Measurements from ENCODE around the gene WNT8B. TPM values are rescaled to one million over a fixed set of nuclear protein-coding genes. Genes with fewer than 3 reads are reported as not detected.
A peak's percentile ranks its signal among the peaks of the same experiment; 100 is the strongest.

WNT8B gene
- total RNA-seq, 1 experiment from 2014 or later: not detected

- Histone ChIP-seq H2AFZ (ENCODE audit: low read length) (no peak overlapping the region), H3K36me3 (ENCODE audit: insufficient read depth, low read length) (no peaks in the 10 kb centered on the region), H3K4me3 (ENCODE audit: low read length) (no peak overlapping the region), H3K9me2 (replicated peaks; ENCODE audit: insufficient read depth, low read length) (no peaks in the 10 kb centered on the region), H3K9me3 (ENCODE audit: low read length) (no peaks in the 10 kb centered on the region), H4K20me1 (ENCODE audit: insufficient read depth, low read depth, low read length) (no peaks in the 10 kb centered on the region), H3K27ac (ENCODE audit: low read length) (no peak overlapping the region), H3K4me2 (ENCODE audit: low read depth, low read length, poor library complexity, severe bottlenecking) (no peak overlapping the region), H3K4me1 (ENCODE audit: low read length) (peaks cover 17% of the 10 kb centered on the region), H3K9ac (ENCODE audit: low read length) (no peak overlapping the region), H3K27me3 (ENCODE audit: low read length) (no peaks in the 10 kb centered on the region), H3K79me2 (ENCODE audit: low read length) (no peaks in the 10 kb centered on the region)
- no peak for DNase-seq
Measured at GRCh38 chr10:100442548-100442947, 20.3 kb upstream of the WNT8B start.

DNA sequence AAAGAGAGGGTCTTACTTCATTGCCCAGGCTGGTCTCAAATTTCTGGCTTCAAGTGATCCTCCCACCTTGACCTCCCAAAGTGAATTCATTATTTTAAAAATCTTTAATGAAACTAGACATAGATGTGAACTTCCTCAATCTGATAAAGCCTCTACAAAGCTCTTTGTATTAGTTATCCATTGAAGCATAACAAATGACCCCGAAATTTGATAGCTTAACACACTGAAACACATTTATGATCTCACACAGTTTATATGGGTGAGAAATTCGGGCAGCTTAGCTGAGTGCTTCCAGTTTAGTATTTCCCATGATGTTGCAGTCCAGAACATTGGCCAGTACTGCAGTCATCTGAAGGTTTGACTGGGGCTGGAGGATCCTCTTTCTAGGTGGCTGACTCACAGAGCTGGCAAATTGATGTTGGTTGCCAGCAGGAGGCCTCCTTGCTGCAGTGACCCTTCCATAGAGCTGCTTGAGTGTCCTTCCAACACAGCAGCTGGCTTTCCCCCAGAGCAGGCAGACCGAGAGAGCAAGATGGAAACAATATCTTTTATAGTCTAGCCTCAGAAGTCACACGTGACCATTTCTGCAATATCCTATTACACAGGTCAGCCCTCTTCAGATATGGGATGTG lies 16.6 kb upstream of the WNT8B start:
- Histone ChIP-seq H4K20me1 (ENCODE audit: insufficient read depth, low read depth, low read length) (no peaks in the 10 kb centered on the region), H3K9ac (ENCODE audit: low read length) (no peak overlapping the region), H3K4me3 (ENCODE audit: low read length) (no peak overlapping the region), H3K4me2 (ENCODE audit: low read depth, low read length, poor library complexity, severe bottlenecking) (peak overlapping the region; percentile 3), H3K9me3 (ENCODE audit: low read length) (no peaks in the 10 kb centered on the region), H3K79me2 (ENCODE audit: low read length) (no peaks in the 10 kb centered on the region), H3K27ac (ENCODE audit: low read length) (peak overlapping the region; percentile 15), H2AFZ (ENCODE audit: low read length) (no peak overlapping the region), H3K27me3 (ENCODE audit: low read length) (no peaks in the 10 kb centered on the region), H3K36me3 (ENCODE audit: insufficient read depth, low read length) (no peaks in the 10 kb centered on the region), H3K4me1 (ENCODE audit: low read length) (peaks cover 10% of the 10 kb centered on the region), H3K9me2 (replicated peaks; ENCODE audit: insufficient read depth, low read length) (no peaks in the 10 kb centered on the region)
- DNase-seq: peak; percentile 78

DNA sequence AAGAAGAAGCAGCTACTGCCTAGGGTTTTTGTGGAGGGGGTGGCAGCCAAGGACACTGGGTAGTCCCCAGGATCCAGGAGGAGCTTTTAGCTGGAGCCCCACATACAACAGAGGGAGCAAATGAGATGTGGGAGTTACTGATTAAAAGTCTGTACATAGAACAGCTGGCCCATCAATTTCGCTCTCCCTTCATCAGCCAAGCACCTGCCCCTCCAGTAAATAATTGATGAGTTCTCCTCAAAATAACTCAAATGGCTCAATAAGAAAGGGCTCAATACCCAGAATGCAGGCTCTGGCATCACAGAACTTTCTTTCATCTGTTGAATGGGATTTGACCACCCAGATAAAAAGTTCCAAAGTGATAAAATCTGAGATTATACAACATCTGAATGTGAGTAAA lies 15.1 kb upstream of the WNT8B start:
- H3K36me3 ChIP-seq (ENCODE audit: insufficient read depth, low read length): no peaks in the 10 kb centered on the region
- peaks cover 10% of the 10 kb centered on the region for H3K4me1 ChIP-seq (ENCODE audit: low read length)
- no peaks in the 10 kb centered on the region for H4K20me1 ChIP-seq (ENCODE audit: insufficient read depth, low read depth, low read length)
- H3K9me3 ChIP-seq (ENCODE audit: low read length): no peaks in the 10 kb centered on the region
- no peak overlapping the region for H3K4me3 ChIP-seq (ENCODE audit: low read length)
- no peak for DNase-seq
- H3K9me2 ChIP-seq (replicated peaks; ENCODE audit: insufficient read depth, low read length): no peaks in the 10 kb centered on the region
- no peak overlapping the region for H3K4me2 ChIP-seq (ENCODE audit: low read depth, low read length, poor library complexity, severe bottlenecking)
- no peaks in the 10 kb centered on the region for H3K79me2 ChIP-seq (ENCODE audit: low read length)
- no peaks in the 10 kb centered on the region for H3K27me3 ChIP-seq (ENCODE audit: low read length)
- H3K9ac ChIP-seq (ENCODE audit: low read length): no peak overlapping the region
- H2AFZ ChIP-seq (ENCODE audit: low read length): no peak overlapping the region
- H3K27ac ChIP-seq (ENCODE audit: low read length): no peak overlapping the region

- Histone ChIP-seq H3K79me2 (ENCODE audit: low read length) (no peaks in the 10 kb centered on the region), H3K36me3 (ENCODE audit: insufficient read depth, low read length) (no peaks in the 10 kb centered on the region), H3K4me1 (ENCODE audit: low read length) (peaks cover 10% of the 10 kb centered on the region), H3K4me3 (ENCODE audit: low read length) (no peak overlapping the region), H3K9me3 (ENCODE audit: low read length) (no peaks in the 10 kb centered on the region), H4K20me1 (ENCODE audit: insufficient read depth, low read depth, low read length) (no peaks in the 10 kb centered on the region), H3K9ac (ENCODE audit: low read length) (no peak overlapping the region), H3K27me3 (ENCODE audit: low read length) (no peaks in the 10 kb centered on the region), H3K4me2 (ENCODE audit: low read depth, low read length, poor library complexity, severe bottlenecking) (no peak overlapping the region), H2AFZ (ENCODE audit: low read length) (no peak overlapping the region), H3K9me2 (replicated peaks; ENCODE audit: insufficient read depth, low read length) (no peaks in the 10 kb centered on the region), H3K27ac (ENCODE audit: low read length) (no peak overlapping the region)
- no peak for DNase-seq
Measured at GRCh38 chr10:100448951-100449350, 13.9 kb upstream of the WNT8B start.

- Histone ChIP-seq H3K4me3 (ENCODE audit: low read length) (no peak overlapping the region), H3K9me2 (replicated peaks; ENCODE audit: insufficient read depth, low read length) (no peaks in the 10 kb centered on the region), H4K20me1 (ENCODE audit: insufficient read depth, low read depth, low read length) (no peaks in the 10 kb centered on the region), H3K9ac (ENCODE audit: low read length) (no peak overlapping the region), H3K9me3 (ENCODE audit: low read length) (no peaks in the 10 kb centered on the region), H3K79me2 (ENCODE audit: low read length) (no peaks in the 10 kb centered on the region), H2AFZ (ENCODE audit: low read length) (no peak overlapping the region), H3K27ac (ENCODE audit: low read length) (no peak overlapping the region), H3K4me1 (ENCODE audit: low read length) (peaks cover 30% of the 10 kb centered on the region), H3K36me3 (ENCODE audit: insufficient read depth, low read length) (no peaks in the 10 kb centered on the region), H3K27me3 (ENCODE audit: low read length) (no peaks in the 10 kb centered on the region), H3K4me2 (ENCODE audit: low read depth, low read length, poor library complexity, severe bottlenecking) (no peak overlapping the region)
- no peak for DNase-seq
Measured at GRCh38 chr10:100468322-100468721, 5.5 kb downstream of the WNT8B start.

- H3K36me3 ChIP-seq (ENCODE audit: insufficient read depth, low read length): no peaks in the 10 kb centered on the region
- DNase-seq: no peak
- no peaks in the 10 kb centered on the region for H4K20me1 ChIP-seq (ENCODE audit: insufficient read depth, low read depth, low read length)
- no peaks in the 10 kb centered on the region for H3K9me2 ChIP-seq (replicated peaks; ENCODE audit: insufficient read depth, low read length)
- H3K27me3 ChIP-seq (ENCODE audit: low read length): no peaks in the 10 kb centered on the region
- H3K9me3 ChIP-seq (ENCODE audit: low read length): no peaks in the 10 kb centered on the region
- H3K4me2 ChIP-seq (ENCODE audit: low read depth, low read length, poor library complexity, severe bottlenecking): no peak overlapping the region
- H2AFZ ChIP-seq (ENCODE audit: low read length): no peak overlapping the region
- H3K4me3 ChIP-seq (ENCODE audit: low read length): no peak overlapping the region
- H3K79me2 ChIP-seq (ENCODE audit: low read length): no peaks in the 10 kb centered on the region
- peaks cover 28% of the 10 kb centered on the region for H3K4me1 ChIP-seq (ENCODE audit: low read length)
- no peak overlapping the region for H3K27ac ChIP-seq (ENCODE audit: low read length)
- H3K9ac ChIP-seq (ENCODE audit: low read length): no peak overlapping the region
Measured at GRCh38 chr10:100468978-100469377, 6.2 kb downstream of the WNT8B start.

DNA sequence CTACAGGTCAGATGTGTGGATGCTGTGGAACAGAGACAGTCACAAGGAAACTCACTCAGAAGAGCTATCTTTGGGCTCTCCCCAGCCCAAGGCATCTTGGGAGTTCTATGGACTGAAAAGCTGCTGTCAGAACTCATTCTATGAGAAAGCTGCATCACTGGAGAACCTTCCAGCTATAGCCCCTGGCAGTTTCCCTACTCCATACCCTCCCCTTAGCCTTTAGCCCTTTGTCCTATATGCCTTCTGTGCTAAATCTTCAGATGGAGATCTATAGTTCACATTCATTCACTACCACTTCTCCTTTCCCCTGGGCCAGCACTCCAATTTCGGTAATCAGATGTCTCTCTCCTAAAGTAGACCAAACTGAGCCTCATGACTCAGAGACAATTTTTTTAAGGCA lies 6.9 kb downstream of the WNT8B start:
- Histone ChIP-seq H3K9me2 (replicated peaks; ENCODE audit: insufficient read depth, low read length) (no peaks in the 10 kb centered on the region), H3K9me3 (ENCODE audit: low read length) (no peaks in the 10 kb centered on the region), H3K9ac (ENCODE audit: low read length) (no peak overlapping the region), H3K79me2 (ENCODE audit: low read length) (no peaks in the 10 kb centered on the region), H3K4me1 (ENCODE audit: low read length) (peaks cover 20% of the 10 kb centered on the region), H3K27me3 (ENCODE audit: low read length) (no peaks in the 10 kb centered on the region), H3K27ac (ENCODE audit: low read length) (no peak overlapping the region), H3K4me2 (ENCODE audit: low read depth, low read length, poor library complexity, severe bottlenecking) (peak overlapping the region; percentile 40), H2AFZ (ENCODE audit: low read length) (no peak overlapping the region), H3K4me3 (ENCODE audit: low read length) (no peak overlapping the region), H3K36me3 (ENCODE audit: insufficient read depth, low read length) (no peaks in the 10 kb centered on the region), H4K20me1 (ENCODE audit: insufficient read depth, low read depth, low read length) (no peaks in the 10 kb centered on the region)
- DNase-seq: no peak

GRCh38 chr10:100470367-100470766 lies 7.6 kb downstream of the WNT8B start:
- Histone ChIP-seq H3K36me3 (ENCODE audit: insufficient read depth, low read length) (no peaks in the 10 kb centered on the region), H3K4me1 (ENCODE audit: low read length) (peaks cover 14% of the 10 kb centered on the region), H3K4me3 (ENCODE audit: low read length) (no peak overlapping the region), H3K9ac (ENCODE audit: low read length) (no peak overlapping the region), H4K20me1 (ENCODE audit: insufficient read depth, low read depth, low read length) (no peaks in the 10 kb centered on the region), H3K27ac (ENCODE audit: low read length) (no peak overlapping the region), H3K9me2 (replicated peaks; ENCODE audit: insufficient read depth, low read length) (no peaks in the 10 kb centered on the region), H2AFZ (ENCODE audit: low read length) (no peak overlapping the region), H3K27me3 (ENCODE audit: low read length) (no peaks in the 10 kb centered on the region), H3K4me2 (ENCODE audit: low read depth, low read length, poor library complexity, severe bottlenecking) (no peak overlapping the region), H3K79me2 (ENCODE audit: low read length) (no peaks in the 10 kb centered on the region), H3K9me3 (ENCODE audit: low read length) (no peaks in the 10 kb centered on the region)
- no peak for DNase-seq
